HG03139 (cell line): ENCODE results near the gene WBP2.

ENCODE experiments used
- ATAC-seq: cut with Tn5 transposase; IDR thresholded peaks from one replicate; pipeline ENCODE4 v1.9.1; 2021; ENCODE audit not compliant: unreplicated experiment

WBP2 gene

DNA sequence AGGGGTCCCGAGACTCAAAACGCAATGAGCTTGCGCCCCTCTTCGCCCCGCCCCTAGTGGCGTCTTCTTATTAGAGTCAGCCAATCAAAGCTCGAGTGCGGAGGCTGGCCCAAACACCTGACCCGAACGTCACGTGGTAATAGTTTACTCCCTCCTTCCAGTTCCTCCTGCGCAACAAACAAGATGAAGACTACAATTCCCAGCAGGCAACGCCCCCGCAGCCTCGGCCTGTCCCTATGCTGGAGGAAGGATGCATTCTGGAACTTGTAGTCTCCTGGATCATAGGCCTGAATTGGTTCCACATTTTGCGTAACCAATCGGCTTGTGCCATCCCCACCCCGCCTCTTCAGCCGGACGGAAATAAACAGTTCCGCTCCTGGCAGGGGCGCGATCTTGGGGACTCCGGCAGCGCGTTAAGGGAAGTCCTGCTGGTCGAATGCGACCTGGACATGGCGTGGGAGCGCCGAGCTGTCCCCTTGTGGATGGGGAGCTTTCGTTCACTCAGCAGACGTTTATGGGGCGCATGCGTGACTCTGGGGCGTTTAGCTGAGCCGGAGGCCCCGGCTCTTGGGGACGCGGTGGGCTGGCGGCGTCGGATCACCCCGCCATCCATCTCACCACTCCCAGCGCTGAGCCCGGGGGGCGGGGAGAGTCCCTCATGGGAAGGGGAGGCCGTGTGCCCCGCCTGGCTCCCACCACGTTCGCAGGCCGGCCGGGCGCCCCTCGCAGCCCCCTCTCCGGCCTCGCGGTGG, at the start of gene WBP2:
Gene WBP2 (minus strand): TSS at position 26 of the 752 bp plus-strand sequence. CDS start 38 bp downstream, outside the sequence.
- peak; percentile 81 for ATAC-seq

DNA sequence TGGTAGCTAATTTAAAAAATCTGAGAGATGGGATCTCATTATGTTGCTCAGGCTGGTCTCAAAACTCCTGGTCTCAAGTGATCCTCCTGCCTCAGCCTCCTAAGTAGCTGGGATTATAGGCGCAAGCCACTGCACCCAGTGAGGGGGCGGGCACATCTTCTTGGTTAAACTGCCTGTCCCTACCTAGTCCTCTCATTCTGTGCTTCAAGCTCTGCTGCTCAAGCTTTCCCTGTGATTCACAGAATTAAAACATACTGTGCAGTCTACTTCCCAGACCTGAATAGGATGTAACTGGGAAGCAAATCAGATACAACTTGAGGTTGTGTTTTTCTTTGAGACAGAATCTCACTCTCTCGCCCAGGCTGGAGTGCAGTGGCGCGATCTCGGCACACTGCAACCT, 47.3 kb upstream of the WBP2 start:
- ATAC-seq = no peak

DNA sequence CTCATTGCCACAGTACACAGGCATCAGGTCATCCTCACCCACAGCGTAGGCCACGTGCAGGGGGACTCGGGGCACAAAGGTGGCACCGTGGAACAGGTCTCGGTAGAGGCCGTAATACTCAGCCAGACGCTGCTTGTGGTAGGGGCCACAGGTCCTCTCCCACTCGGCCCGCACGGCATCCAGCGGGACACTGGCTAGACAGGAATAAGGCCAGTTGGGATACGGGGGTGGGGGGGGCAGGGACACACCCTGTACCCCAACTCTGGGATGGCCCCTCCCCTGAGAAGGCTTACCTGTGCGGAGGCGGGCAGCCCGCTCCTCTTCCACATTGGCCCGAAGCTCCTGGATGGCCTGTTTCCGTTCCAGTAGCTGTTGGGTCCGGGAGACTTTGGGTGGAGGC, 46.6 kb upstream of the WBP2 start:
- ATAC-seq = no peak

DNA sequence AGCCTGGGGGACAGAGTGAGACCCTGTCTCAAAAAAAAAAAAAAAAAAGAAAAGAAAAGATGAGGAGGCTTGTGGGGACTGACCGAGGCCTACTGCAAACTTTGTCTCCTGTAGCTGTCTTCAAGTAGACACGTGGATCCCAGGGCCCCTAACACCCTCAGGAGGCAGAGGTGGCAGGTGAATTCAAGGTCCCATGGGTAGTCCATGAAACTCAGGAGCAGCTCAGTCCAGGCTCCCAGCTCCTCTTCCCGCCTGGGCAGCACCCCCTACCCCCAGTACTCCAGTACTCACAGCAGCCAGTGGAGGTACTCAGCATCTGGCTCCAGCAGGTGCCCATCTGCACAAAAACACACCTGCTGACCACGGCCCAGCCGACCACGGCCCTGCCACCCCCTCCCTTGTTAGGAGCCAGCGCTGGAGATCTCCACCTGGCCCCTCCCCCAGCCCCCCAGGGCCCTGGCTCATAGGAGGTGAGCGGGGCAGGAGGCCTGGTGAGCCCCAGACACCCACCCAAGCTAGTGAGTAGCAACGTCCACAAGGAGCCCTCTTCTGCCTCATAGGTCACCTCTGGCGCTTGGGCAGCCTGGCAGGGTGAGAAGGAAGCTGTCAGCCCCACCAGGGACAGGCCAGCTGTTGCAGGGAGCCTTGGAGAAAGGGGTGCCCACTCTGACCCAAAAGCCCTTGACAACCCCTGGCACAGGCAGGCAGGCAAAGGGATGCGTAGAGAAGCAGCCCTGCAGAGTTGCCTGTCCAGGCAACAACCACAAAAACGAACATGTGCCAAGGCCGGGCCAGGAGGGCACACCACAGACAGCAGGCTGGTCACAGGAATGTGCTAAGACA, 45.8 kb upstream of the WBP2 start:
- ATAC-seq = no peak

DNA sequence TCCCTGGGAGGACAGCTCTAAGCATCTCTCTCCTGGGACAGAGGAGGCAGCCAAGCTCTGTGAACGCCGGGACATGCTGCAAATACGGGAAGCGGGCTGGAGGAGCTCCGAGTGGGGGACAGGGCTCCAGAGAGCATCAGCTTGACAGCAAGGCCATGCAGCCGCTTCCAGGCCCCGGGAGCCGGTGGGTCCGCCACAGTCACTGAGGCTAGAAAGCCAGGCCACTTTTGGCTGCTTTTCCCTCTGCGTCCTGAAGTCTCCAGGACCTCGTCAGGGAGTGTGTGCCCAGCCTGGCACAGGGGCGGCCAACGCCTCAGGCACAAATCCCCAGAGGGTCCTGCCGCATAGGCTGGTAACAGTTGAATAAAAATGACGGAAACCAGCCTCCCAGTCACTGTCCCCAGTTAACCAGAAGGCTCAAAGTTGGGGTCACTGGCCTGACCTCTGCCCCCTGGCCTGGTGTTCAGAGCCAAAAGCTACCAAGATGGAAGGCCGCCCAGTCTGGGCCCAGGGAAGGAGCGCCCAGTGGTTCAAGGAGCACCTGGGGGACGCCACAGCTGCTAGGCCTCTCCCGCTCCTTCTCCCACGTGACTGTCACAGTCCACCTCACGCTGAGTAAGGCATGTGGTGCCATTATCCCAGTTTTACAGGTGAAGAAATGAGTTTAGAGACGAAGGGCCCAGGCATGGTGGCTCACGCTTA, 44.8 kb upstream of the WBP2 start:
- no peak for ATAC-seq

DNA sequence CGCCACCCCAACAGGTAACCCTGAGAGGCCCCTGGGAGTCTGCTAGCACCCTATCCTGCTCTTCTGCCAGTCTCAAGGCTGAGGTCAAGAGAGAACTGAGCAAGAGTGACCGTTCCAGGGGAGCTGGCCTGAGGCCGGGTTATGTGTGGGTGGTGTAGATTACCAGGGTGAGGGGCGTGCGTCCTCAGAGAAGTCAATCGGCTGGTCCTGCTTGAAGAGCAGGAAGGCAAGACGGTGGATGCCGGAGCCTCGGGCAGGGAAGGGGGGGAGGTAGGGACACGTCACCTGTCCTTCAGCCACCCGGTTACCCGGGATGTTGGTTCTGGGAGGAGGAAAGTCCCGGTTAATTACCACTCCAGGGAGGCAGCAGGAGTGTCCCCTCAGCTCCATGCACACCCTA, 44.2 kb upstream of the WBP2 start:
- ATAC-seq = no peak

DNA sequence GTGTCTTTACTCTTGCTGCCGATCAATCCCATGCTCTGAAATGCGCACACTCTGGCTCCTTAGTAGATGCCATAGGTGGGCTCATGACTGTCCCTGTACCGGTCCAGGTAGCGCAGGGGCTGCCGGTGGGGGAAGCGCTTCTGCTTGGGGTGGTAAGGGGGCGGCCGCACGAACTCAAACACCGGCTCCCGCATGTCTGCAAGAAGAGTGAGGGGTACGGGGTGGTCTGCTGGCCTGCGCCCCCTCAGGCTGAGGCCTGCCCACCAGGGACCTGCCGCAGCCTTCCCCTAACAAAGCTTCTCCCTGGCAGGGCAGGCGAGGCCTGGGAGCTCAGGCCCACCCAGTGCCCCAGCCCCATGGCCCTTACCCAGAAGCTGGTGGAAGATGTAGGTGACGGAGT, 43.7 kb upstream of the WBP2 start:
- ATAC-seq = no peak

DNA sequence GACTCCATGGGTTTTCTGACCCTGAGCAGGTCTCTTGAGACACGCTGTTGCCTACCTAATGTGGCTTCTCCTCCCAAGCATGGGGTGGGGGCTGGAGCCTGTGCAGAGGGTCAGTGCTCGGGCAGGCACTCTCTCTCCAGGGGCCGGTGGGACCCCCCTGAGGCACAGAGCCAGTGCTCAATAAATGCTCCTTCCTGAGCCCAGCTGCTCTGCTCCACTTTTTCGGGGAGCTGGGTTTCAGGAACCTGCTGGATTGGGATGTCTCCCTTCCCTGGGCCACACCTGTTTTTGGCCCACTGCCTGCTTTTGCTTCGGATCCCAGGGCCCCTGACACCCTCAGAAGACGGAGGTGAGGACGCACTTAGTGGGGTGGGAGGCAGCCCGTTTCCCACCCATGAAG, 42.9 kb upstream of the WBP2 start:
- no peak for ATAC-seq

DNA sequence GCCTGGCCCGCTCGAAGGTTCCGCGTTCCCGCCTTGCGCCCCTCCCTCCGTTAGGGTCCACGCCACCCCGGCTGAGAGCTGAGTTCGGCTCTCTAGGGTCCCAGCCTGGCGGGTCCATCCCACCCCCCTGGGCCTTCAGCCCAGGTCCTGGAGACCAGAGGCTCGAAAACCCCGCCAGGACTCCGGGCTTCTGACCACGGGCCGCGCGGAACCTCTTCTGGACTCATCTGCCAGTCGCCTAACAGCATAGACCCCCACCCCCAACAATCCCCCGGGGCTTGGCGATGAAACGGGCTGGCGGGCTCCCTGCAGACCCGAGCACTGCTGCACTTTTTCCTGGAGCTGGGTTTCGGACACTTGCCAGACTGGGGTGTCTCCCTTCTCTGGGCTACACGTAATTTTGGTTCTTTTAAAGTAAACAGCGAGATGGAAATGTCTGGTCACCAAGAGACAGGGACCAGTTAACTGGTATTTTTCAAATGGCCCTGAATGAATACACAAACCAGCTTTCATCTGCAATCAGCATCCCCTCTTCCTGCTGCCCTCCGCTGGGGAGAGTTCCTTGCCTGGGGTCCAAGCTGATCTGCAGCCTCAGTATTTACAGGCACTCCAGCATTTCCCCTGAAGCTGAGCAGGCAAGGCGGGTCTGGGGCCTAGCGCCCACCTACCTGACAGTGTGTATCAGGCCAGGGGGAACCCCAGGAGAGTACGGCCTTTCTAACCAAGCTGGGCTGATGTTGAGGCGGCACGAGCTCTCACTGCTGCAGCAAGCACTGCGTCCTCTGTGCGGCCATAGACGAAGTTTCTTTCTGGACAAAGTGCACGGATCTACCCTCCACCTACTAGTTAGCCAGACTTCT, 42.3 kb upstream of the WBP2 start:
- ATAC-seq = no peak

DNA sequence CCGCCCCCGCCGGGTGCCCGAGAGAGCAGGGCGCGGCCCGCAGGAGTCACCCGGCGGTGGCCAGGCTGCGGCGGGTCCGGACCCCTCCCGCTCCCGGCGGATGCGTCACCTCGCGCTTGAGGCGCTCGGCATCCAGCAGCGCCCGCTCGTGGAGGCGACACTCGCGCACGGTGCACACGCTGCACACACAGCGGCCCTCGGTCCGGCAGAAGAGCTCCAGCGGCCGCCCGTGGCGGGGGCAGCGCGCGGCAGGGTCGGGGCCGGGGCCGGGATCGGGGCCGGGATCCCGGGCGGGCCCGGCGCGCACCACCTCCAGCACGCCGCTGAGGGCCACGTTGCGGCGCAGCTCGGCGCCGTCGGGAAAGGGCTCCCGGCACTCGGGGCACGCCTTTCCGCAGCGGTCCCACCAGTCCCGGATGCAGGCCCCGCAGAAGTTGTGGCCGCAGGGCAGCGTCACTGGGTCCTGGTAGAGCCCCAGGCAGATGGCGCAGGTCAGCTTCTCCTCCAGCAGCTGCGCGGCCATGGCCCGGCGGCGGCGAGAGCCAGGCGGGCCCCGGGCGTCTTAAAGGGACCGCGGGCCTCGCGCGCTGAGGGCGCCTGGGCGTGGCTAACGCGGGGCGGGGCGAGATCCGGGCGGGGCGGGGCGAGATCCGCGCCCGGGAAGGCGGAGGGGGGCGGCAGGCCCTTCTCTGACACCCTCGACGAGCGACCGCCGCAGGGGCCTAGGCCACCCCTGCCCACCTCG, 41.5 kb upstream of the WBP2 start, which contains the start of gene TRIM65:
Gene TRIM65 (minus strand): TSS at position 537 of the 745 bp plus-strand sequence. CDS start 14 bp downstream, at position 523.
- ATAC-seq = peak; percentile 41

DNA sequence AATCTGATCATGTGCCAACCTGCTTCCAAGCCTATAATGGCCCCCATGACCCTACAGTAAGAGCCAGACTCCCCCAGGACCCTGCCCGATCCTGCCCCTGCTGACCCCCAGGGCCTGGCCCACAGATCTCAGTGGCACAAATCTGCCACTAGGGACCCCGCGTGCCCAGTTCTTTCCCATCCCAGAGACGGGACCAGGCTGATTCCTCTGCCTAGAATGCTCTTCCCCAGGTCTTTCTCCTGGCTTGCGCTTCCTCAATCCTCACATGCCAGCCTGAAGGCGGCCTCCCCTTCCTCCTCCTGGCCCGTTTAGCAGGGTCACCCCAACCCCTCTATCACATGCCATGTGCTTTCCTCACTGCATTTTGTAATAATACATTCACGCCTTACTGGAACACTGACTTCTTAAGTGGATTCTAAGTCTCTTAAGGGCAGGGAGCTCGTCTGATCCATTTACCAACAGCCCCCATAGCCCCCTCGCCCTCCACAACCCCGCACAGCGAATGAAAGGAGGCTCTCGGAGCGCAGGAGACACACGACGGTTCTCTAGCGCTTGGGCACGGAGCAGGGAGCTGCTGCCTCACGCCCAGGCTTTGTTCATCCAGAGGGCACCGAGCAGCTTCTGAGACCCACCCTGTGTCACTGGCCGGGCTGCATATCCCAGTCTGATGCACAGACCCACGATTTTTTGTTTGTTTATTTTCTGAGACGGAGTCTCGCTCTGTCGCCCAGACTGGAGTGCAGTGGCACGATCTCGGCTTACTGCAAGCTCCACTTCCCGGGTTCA, 40.4 kb upstream of the WBP2 start:
- ATAC-seq = no peak

DNA sequence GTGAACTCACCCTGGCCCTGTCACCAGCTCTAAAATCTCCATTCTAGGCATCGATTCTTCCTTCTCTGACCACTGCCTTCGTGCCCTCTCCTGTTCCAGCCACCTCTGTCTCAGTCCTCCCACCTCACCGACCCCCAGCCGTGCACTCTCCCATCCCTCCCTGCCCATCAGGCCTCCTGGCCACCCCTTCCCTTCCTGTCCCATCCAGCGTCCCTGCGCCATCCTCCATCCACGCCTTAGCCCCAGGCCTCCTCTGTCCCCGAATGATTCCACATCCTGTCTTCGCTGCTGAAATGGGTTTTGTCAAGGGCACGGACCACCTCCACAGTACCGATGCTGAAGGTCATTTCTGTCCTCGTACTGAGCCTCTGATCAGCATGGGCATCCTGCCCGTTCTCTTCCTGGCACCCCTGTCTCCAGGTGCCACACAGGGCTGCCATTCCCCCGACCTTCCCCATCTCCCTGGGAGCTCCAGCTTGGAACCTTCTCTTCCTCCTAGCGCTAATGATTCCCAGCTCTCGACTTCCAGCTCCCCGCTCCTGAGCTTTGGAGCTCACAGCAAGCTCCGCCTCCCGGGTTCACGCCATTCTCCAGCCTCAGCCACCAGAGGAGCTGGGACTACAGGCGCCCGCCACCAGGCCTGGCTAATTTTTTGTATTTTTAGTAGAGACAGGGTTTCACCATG, 39.1 kb upstream of the WBP2 start:
- ATAC-seq = no peak

DNA sequence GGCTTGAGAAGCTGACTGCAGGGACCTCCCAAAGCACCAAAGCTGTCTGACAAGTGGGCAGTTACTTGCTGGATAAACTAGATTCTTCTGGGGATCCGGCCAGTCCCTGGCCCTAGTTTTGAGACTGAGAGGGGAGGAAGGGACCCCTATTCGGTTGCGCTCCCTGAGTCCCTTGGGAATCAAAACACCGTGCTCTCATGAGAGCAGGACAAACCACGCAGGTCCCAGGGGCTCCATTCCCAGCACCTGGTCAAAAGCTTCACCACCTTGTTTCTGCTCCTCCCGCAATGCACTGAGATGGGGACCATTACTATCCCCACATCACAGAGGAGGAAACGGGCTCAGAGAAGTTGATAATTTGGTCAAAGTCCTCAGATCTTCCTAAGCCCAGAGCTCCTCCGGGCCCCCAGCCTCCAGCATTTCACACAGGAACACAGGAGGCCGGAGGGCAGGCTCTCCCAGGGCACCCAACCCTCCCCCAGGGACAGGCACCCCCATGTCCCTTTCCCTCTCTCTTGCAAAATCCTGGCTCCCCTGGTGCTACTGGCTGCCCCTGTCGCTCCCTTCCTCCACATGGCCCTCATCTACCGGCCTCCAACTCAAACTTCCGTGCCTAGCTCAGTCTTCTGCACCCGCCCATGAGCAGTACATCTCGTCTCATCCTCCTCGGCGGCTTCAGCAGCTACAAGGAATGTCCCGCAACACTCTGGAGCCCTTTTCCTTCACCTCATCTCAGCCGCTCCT, 38.3 kb upstream of the WBP2 start:
- no peak for ATAC-seq

DNA sequence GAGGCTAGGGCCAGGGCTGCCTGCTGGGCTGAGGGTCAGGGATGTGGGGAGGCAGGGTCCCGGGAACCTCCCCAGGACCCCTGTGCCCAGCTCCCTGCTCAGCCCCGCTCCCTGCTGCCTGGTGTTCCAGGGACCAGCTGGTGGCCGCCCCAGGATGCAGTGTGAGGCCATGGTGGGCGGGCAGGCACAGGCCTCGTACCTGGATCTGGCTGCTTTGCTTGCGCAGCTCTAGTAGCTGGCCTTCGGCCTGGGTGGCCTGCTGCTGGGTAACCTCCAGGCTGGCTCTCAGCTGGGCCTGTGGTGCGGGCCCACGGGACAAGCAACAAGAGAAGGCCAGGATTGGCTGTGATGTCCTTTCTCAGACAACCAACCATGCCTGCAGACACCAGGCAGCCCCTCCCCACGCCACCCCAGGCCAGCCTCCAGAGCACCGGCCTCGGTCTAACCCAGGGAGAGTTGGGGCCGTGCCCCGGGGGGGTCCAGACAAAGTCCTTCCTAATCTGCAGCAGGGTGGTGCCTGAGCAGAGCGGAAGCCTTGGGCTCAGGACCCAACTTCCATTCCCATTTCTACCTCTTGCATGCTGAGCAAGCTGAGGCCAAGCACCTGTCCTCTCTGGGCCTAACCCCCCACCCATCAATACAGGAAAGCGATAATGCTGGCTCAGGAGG, 37.6 kb upstream of the WBP2 start:
- no peak for ATAC-seq

DNA sequence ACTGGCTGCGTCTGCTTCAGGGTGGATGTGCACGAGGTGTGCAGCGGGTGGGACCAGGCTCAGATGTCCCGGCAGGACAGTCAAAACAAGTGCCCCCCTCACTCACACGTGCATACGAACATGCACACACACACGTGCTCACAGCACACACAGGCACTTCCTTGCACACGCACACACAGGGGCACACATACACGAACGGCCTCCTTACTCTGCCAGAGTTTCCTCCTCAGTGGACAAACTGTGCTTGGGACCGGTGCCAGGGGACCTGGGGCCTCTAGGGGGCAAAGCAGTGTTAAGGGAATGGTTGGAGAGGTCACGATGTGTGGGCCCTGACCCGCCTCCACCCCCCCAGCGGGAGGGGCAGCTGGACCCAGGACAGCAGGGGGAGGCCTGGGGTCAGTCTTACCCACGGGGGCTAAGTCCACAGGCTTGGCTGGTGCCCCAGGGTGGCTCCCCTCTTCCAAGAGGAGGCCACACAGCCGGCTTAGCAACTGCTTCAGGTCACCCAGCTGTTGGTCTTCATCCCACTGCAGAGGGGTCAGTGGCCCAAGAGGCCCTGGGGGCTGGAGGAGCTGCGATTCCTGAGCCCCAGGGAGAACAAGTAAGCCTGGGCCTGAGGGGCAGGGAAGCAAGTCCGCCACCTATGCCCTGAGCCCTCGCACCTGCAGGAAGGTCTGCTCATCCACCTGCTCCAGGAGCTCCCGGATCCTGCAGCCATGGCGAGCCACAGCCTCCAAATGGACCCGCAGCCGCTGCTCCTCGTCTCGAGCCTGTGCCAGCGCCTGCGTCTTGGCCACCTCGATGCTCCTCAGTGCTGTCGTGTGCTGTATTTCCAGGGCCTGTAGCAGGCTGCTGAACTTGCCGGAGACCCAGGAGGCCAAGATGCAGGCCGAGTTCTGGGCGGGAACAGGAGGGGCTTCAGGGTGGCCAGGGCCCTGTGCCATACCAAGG, 36.7 kb upstream of the WBP2 start:
- no peak for ATAC-seq

DNA sequence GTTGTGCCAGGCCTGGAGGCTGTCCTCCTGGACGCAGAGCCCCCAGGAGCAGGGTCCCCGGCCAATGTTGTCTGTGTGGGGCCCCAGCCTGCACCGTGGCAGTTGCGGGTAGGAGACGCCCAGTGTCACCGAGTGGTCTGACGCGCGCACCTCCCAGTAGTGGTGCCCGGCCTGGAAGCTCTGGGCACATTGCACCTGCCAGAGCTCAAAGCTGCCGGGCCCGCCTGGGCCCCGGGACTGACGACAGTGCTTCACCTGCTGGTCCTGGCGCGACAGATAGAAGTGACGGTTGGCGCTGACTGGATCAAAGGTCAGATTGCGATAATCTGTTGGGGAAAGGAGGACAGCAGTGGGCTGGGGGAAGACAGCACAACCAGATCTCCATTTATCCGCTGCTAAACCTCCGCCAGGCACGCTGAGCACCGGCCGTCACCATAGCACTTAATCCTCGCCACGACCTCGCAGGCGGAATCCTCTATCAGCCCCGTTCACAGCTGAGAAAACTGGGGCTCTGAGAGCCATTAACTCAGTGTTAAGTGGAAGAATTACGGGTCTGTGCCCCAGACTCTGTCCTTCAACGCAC, 36.0 kb upstream of the WBP2 start:
- no peak for ATAC-seq
